Progenitor cell of endocrine pancreas (in vitro differentiated cells): ENCODE measurements around the gene ATP5MG. TPM values are rescaled to one million over a fixed set of nuclear protein-coding genes. Genes with fewer than 3 reads are reported as not detected.

Experiments
- DNase-seq: peaks from one replicate; pipeline ENCODE4 v3.0.0; 2021; ENCODE audit warnings: low spot score; ENCODE audit not compliant: unreplicated experiment
- H3K27ac Mint-ChIP-seq: 2 replicates; pipeline ENCODE4 v1.8.0; 2021; ENCODE audit warnings: mild to moderate bottlenecking, moderate library complexity, mixed read lengths
- H3K27me3 Mint-ChIP-seq: 2 replicates; pipeline ENCODE4 v1.8.0; 2021; ENCODE audit warnings: mixed read lengths
- H3K36me3 Mint-ChIP-seq: 2 replicates; pipeline ENCODE4 v1.8.0; 2022; ENCODE audit warnings: mixed read lengths; ENCODE audit not compliant: insufficient read depth
- H3K4me1 Mint-ChIP-seq: 2 replicates; pipeline ENCODE4 v1.8.0; 2021; ENCODE audit warnings: low read depth, mixed read lengths
- H3K4me3 Mint-ChIP-seq: 2 replicates; pipeline ENCODE4 v1.8.0; 2021; ENCODE audit warnings: low read depth, mild to moderate bottlenecking, moderate library complexity, mixed read lengths
- H3K9me3 Mint-ChIP-seq: 2 replicates; pipeline ENCODE4 v1.8.0; 2021; ENCODE audit warnings: low read depth, mixed read lengths
- total RNA-seq: library from RNA; stranded (reverse); gene quantifications from 2 replicates; pipeline ENCODE4 v1.2.1, GENCODE V29; 2021
- TF ChIP-seq, protein P1 (sequence below): fragments of 200-600 bp; sonication (generic); IDR thresholded peaks from one replicate; pipeline ENCODE4 v1.5.0; 2021; ENCODE audit warnings: antibody characterized with exemption, mild to moderate bottlenecking; ENCODE audit not compliant: unreplicated experiment

Gene ATP5MG
- total RNA-seq, 1 donor from 2014 or later: 192 TPM

DNA sequence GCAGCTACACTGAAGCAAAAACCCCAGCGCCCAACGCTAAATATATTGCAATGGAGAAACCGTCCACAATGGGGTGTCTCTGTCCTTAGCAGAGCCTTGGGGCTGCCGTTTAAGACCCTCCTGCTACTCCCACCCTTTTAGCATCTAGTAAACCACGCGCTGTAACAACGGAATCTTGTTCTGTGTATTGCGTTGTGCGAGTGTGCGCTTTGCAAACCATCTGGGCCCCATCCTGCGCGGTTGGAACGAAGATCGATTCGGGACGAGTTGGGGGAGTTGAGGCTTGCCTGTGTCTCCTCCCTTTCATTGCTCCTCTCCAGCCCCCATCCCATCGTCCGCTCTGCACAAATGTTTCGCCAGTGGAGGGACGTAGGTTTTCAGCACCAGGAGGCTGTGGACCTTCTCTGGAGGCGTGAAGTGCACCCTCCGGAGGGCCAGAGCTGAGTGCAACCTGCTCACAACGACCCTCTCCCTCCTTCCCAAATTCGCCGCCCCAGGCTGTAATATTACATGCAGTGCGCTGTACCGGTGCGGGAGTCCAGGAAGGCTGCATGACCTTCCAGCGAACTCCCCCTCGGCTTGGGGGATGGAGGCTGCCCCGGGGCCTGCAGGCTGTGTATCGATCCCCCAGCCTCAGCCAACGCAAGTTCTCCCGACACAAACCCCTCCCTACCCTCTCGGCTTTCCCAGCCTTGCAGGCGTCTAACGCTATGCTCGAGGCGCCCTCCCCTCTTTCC is 33.3 kb downstream of the ATP5MG start:
- H3K9me3 Mint-ChIP-seq: no peaks in the 10 kb centered on the region
- peak; percentile 67 for DNase-seq
- peaks cover 35% of the 10 kb centered on the region for H3K4me1 Mint-ChIP-seq
- TF ChIP-seq, protein P1, sequence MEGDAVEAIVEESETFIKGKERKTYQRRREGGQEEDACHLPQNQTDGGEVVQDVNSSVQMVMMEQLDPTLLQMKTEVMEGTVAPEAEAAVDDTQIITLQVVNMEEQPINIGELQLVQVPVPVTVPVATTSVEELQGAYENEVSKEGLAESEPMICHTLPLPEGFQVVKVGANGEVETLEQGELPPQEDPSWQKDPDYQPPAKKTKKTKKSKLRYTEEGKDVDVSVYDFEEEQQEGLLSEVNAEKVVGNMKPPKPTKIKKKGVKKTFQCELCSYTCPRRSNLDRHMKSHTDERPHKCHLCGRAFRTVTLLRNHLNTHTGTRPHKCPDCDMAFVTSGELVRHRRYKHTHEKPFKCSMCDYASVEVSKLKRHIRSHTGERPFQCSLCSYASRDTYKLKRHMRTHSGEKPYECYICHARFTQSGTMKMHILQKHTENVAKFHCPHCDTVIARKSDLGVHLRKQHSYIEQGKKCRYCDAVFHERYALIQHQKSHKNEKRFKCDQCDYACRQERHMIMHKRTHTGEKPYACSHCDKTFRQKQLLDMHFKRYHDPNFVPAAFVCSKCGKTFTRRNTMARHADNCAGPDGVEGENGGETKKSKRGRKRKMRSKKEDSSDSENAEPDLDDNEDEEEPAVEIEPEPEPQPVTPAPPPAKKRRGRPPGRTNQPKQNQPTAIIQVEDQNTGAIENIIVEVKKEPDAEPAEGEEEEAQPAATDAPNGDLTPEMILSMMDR: no peak
- H3K27me3 Mint-ChIP-seq: no peaks in the 10 kb centered on the region
- peak overlapping the region; percentile 81 for H3K4me3 Mint-ChIP-seq
- H3K27ac Mint-ChIP-seq: peak overlapping the region; percentile 95
- H3K36me3 Mint-ChIP-seq: no peaks in the 10 kb centered on the region

DNA sequence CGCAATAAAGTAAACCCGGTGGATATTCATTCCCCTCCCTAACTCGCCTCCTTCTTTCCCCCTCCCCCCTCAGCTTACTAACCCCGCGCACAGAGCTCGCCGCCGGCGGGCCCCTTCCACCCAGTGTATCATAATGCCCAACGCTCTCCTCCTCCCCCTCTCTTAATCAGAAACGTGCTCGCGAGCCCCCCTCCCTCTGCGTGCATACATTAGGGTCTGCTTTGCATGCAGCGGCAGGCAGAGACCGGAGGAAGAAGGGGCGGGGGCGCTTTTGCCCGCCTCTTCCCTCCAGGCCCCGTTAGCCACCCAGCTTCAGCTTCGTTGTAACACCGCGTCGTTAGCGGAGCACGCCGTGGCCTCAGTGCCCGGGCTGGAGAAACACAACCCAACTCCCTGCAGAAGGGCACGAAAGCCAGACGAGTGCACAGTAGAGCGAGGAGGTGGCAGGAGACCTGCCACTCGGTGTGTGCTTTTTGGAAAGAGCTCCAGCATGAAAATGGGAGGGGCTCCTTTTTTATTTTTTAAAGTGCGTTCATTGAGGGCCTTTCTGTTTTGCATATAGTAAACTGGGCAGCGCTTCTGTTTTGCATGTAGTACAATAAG is 34.0 kb downstream of the ATP5MG start:
- peak; percentile 66 for DNase-seq
- Mint-ChIP-seq H3K4me3 (peak overlapping the region; percentile 81), H3K4me1 (peaks cover 40% of the 10 kb centered on the region), H3K27ac (peak overlapping the region; percentile 95), H3K9me3 (no peaks in the 10 kb centered on the region), H3K36me3 (peaks cover 2% of the 10 kb centered on the region), H3K27me3 (no peaks in the 10 kb centered on the region)
- TF ChIP-seq, protein P1: no peak

DNA sequence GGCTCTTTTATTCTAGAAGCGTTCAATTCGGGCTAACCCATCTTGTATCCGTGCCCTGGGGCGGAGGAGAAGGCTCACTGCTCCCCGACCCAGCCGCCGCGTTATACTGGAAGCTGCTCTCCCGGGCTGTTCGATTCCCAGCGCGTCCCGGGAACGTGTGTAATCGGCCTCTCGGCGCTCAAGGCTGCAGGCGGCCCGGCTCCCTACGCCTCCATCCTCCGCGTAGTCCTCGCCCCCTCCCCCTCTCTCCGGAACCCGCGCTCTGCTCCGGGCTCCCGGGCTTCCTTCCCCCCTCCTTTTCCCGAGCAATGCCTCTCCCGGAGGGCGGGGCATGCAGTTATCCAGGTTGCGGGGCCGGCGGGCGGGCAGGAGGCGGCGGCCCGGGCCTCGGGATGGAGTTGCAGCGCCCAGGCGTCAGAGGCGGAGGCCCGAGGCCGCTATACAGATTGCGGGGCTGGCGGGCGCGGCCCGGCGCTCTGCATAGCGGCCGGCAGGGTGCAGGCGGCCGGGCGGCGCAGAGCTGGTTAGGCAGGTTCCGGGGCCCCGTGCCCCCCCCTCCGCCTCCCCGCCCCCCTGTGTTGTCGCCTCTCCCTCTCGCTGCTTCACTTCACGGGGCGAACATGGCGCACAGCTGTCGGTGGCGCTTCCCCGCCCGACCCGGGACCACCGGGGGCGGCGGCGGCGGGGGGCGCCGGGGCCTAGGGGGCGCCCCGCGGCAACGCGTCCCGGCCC is 34.7 kb downstream of the ATP5MG start, which contains the start of gene KMT2A:
Gene KMT2A (plus strand): TSS at position 600 of the 732 bp plus-strand sequence. CDS start 21 bp downstream, at position 621.
- H3K4me1 Mint-ChIP-seq: peaks cover 45% of the 10 kb centered on the region

DNA sequence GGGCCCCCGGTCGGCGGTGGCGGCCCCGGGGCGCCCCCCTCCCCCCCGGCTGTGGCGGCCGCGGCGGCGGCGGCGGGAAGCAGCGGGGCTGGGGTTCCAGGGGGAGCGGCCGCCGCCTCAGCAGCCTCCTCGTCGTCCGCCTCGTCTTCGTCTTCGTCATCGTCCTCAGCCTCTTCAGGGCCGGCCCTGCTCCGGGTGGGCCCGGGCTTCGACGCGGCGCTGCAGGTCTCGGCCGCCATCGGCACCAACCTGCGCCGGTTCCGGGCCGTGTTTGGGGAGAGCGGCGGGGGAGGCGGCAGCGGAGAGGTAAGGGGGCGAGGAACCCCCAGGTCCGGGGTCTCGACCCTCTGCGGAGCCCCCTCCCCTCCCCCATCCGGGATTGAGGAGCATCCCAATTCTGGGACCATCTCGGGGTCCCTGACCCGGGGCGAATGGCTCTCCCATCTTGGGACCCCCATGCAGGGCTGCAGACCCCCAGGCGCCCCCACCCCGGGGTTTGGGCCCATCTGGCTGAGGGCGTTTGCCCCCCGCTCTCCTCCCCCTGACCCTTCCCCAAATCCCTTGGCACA is 35.3 kb downstream of the ATP5MG start:
- TF ChIP-seq, protein P1: no peak

More for the DNA sequence above, 34.7 kb downstream of the ATP5MG start, which contains the start of gene KMT2A:
- H3K27me3 Mint-ChIP-seq: no peaks in the 10 kb centered on the region
- H3K4me3 Mint-ChIP-seq: peak within 1 kb of the TSS; percentile 92
- H3K9me3 Mint-ChIP-seq: no peaks in the 10 kb centered on the region
- DNase-seq: peak; percentile 99
- H3K27ac Mint-ChIP-seq: peak within 1 kb of the TSS; percentile 95
- TF ChIP-seq, protein P1: no peak
- peaks cover 2% of the 10 kb centered on the region for H3K36me3 Mint-ChIP-seq

More for the DNA sequence above, 35.3 kb downstream of the ATP5MG start:
- no peak for DNase-seq
- Mint-ChIP-seq H3K4me1 (peaks cover 48% of the 10 kb centered on the region), H3K27me3 (no peaks in the 10 kb centered on the region), H3K9me3 (no peaks in the 10 kb centered on the region), H3K4me3 (peak overlapping the region; percentile 92), H3K36me3 (peaks cover 2% of the 10 kb centered on the region), H3K27ac (peak overlapping the region; percentile 87)
